ENCODE measurements around the gene NEUROD2. TPM values are rescaled to one million over a fixed set of nuclear protein-coding genes. Genes with fewer than 3 reads are reported as not detected.

Gene NEUROD2
- total RNA-seq, 1 experiment from 2014 or later: not detected

DNA sequence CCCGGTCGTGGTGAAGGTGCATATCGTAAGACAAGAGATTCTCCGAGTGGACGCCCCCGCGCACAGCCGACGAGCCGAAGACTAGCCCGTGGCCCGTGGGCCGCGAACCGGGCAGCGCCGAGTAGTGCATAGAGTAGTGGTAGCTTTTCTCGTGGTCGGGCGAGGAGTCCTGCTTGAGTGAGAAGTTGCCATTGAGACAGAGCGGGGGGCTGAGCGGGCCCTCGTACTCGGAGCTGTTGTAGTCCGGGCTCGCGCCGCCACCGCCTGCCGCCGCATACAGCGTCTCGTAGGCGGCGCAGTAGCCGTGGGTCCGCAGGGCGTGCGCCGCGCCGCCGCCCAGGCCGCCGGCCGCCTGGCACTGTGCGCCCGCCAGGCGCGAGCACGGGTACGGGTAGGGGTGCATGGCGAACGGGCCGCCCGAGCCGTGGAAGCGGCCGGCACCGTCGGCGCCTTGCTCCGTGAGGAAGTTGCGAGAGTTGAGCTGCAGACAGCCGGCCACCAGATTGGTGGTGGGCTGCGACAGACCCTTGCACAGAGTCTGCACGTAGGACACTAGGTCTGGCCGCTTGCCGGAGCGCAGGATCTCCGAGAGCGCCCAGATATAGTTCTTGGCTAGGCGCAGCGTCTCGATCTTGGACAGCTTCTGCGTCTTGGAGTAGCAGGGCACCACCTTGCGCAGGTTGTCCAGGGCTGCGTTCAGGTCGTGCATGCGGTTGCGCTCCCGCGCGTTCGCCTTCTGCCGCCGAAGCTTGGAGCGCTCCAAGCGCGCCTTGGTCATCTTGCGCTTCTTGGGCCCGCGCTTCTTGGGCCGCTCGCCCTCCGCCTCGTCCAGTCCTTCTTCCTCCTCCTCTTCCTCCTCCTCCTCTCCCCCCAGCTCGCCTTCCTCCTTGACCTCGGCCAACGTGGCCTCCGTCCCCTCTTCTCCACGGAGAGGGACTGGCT, 2.0 kb downstream of the NEUROD2 start:
- Mint-ChIP-seq H3K27me3 (ENCODE audit: insufficient read depth, unreplicated experiment) (peaks cover 79% of the 10 kb centered on the region), H3K4me1 (ENCODE audit: insufficient read depth, unreplicated experiment) (peaks cover 6% of the 10 kb centered on the region), H3K27ac (ENCODE audit: low read depth, unreplicated experiment) (no peak overlapping the region), H3K9me3 (ENCODE audit: unreplicated experiment) (no peaks in the 10 kb centered on the region), H3K36me3 (ENCODE audit: insufficient read depth, unreplicated experiment) (no peaks in the 10 kb centered on the region), H3K4me3 (ENCODE audit: unreplicated experiment) (no peak overlapping the region)
- intact Hi-C loops (cut with micrococcal nuclease): no loop called here
- TF ChIP-seq, protein P1, sequence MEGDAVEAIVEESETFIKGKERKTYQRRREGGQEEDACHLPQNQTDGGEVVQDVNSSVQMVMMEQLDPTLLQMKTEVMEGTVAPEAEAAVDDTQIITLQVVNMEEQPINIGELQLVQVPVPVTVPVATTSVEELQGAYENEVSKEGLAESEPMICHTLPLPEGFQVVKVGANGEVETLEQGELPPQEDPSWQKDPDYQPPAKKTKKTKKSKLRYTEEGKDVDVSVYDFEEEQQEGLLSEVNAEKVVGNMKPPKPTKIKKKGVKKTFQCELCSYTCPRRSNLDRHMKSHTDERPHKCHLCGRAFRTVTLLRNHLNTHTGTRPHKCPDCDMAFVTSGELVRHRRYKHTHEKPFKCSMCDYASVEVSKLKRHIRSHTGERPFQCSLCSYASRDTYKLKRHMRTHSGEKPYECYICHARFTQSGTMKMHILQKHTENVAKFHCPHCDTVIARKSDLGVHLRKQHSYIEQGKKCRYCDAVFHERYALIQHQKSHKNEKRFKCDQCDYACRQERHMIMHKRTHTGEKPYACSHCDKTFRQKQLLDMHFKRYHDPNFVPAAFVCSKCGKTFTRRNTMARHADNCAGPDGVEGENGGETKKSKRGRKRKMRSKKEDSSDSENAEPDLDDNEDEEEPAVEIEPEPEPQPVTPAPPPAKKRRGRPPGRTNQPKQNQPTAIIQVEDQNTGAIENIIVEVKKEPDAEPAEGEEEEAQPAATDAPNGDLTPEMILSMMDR (IDR thresholded peaks at IDR 0.05; ENCODE audit: unreplicated experiment): no peak
- CTCF ChIA-PET: interaction anchor here (1.2 kb wide), 1 partner anchor 17 kb away, joined by 3 read pairs; no protein-coding TSS in a partner anchor
- no TSS peak for BruUV-seq (replicated peaks)
- POLR2A ChIA-PET: interaction anchor here (0.8 kb wide), 1 partner anchor 16 kb away, joined by 5 read pairs; no protein-coding TSS in a partner anchor
- no peak for DNase-seq (ENCODE audit: unreplicated experiment)

DNA sequence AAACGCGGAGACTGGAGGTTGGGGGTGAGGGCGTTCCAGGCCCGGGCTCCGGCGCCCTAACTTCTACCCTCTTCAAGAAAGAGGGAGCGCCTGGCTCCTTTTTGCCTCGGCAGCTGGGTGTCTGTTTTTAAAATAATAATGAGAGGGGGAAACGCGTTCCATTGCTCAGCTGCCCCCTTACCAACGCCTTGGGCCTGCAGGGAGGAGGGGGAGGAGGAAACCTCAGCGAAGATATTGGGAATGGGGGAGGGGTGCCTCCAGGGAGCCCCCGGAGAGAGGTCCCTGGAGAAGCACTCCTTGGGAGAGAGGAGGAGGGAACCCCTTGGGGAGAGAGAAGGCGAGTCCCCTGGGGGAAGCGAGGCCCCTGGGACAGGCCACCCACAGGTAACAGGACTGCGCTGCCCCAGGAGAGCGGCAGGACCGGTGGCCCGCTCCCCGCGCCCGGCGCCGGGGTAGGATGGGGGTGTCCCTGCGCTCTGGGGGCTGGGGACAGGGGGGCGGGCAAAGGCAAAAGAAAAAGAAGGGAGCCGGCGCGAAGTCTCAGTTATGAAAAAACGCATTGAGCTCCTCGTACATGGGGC, 2.7 kb downstream of the NEUROD2 start:
- no TSS peak for BruUV-seq (replicated peaks)

GRCh38 chr17:39603304-39604016, 4.3 kb downstream of the NEUROD2 start:
- H3K4me1 Mint-ChIP-seq (ENCODE audit: insufficient read depth, unreplicated experiment): peaks cover 6% of the 10 kb centered on the region
- intact Hi-C loops (cut with micrococcal nuclease): no loop called here
- POLR2A ChIA-PET: no interaction called here
- H3K27ac Mint-ChIP-seq (ENCODE audit: low read depth, unreplicated experiment): no peak overlapping the region
- no TSS peak for BruUV-seq (replicated peaks)
- H3K27me3 Mint-ChIP-seq (ENCODE audit: insufficient read depth, unreplicated experiment): peaks cover 93% of the 10 kb centered on the region
- no peaks in the 10 kb centered on the region for H3K9me3 Mint-ChIP-seq (ENCODE audit: unreplicated experiment)
- H3K36me3 Mint-ChIP-seq (ENCODE audit: insufficient read depth, unreplicated experiment): no peaks in the 10 kb centered on the region
- H3K4me3 Mint-ChIP-seq (ENCODE audit: unreplicated experiment): no peak overlapping the region
- TF ChIP-seq, protein P1 (IDR thresholded peaks at IDR 0.05; ENCODE audit: unreplicated experiment): no peak
- no peak for DNase-seq (ENCODE audit: unreplicated experiment)
- CTCF ChIA-PET: interaction anchor here (0.6 kb wide), 1 partner anchor 291 kb away, joined by 3 read pairs; no protein-coding TSS in a partner anchor

More for the DNA sequence above, 2.7 kb downstream of the NEUROD2 start:
- Mint-ChIP-seq H3K36me3 (ENCODE audit: insufficient read depth, unreplicated experiment) (no peaks in the 10 kb centered on the region), H3K27ac (ENCODE audit: low read depth, unreplicated experiment) (no peak overlapping the region), H3K4me3 (ENCODE audit: unreplicated experiment) (no peak overlapping the region), H3K9me3 (ENCODE audit: unreplicated experiment) (no peaks in the 10 kb centered on the region), H3K4me1 (ENCODE audit: insufficient read depth, unreplicated experiment) (peaks cover 6% of the 10 kb centered on the region), H3K27me3 (ENCODE audit: insufficient read depth, unreplicated experiment) (peaks cover 86% of the 10 kb centered on the region)
- intact Hi-C loops (cut with micrococcal nuclease): no loop called here
- POLR2A ChIA-PET: interaction anchor here (0.8 kb wide), 1 partner anchor 15 kb away, joined by 5 read pairs; no protein-coding TSS in a partner anchor
- CTCF ChIA-PET: interaction anchor here (1.0 to 1.2 kb wide), 2 partner anchors 16 to 18 kb away, joined by 3 to 5 read pairs; no protein-coding TSS in a partner anchor
- no peak for DNase-seq (ENCODE audit: unreplicated experiment)
- TF ChIP-seq, protein P1 (IDR thresholded peaks at IDR 0.05; ENCODE audit: unreplicated experiment): no peak

Measured in MCF 10A (cell line).